Gastrocnemius medialis (tissue), 4 donors: ENCODE measurements around the gene PRKN. TPM values are rescaled to one million over a fixed set of nuclear protein-coding genes. Genes with fewer than 3 reads are reported as not detected.

ENCODE experiments used
- ATAC-seq, 2 donors: fragments of 150-250 bp; one replicate each; pipeline ENCODE4 v1.9.1; 2016
- DNase-seq, 2 donors: peaks; one replicate each; pipeline ENCODE4 v3.0.0-alpha.2; 2019
- H3K27ac ChIP-seq, 4 donors: fragments of 200-600 bp; sonication (generic); 1 replicate in 1 of 4; 2 replicates in 3 of 4; pipeline ENCODE4 v1.5.1; 2016 to 2018; ENCODE audit warnings: mild to moderate bottlenecking in 2 of 4, moderate library complexity in 1 of 4
- H3K27me3 ChIP-seq, 3 donors: fragments of 200-600 bp; sonication (generic) in 2 of 3; 1 replicate in 1 of 3; 2 replicates in 2 of 3; pipeline versions ENCODE4 v1.5.1 to v1.6.0; 2016 to 2019; ENCODE audit warnings: mild to moderate bottlenecking in 1 of 3, moderate library complexity in 1 of 3
- H3K36me3 ChIP-seq, 2 donors: fragments of 200-600 bp; sonication (generic) in 1 of 2; one replicate each; pipeline ENCODE4 v1.5.1; 2017 to 2018
- H3K4me1 ChIP-seq, 2 donors: fragments of 200-600 bp; sonication (generic) in 1 of 2; one replicate each; pipeline ENCODE4 v1.5.1; 2016 to 2017; ENCODE audit warnings: mild to moderate bottlenecking in 2 of 2
- H3K4me3 ChIP-seq, 4 donors: fragments of 200-600 bp; sonication (generic) in 3 of 4; 1 replicate in 1 of 4; 2 replicates in 3 of 4; pipeline ENCODE4 v1.5.1; 2016 to 2019; ENCODE audit warnings: mild to moderate bottlenecking in 2 of 4
- H3K9me3 ChIP-seq, 3 donors: fragments of 200-600 bp; sonication (generic) in 2 of 3; 1 replicate in 1 of 3; 2 replicates in 2 of 3; pipeline ENCODE4 v1.5.1; 2016 to 2019
- POLR2A ChIP-seq, 2 donors: fragments of 450-650 bp; IDR thresholded peaks; one replicate each; pipeline ENCODE4 v1.6.1; 2017; ENCODE audit warnings: antibody characterized with exemption in 2 of 2, mild to moderate bottlenecking in 2 of 2, moderate library complexity in 2 of 2
- in situ Hi-C, 4 donors: fragments of 200-750 bp; cut with MboI; loops; one replicate each; pipeline versions ENCODE4 v1.15.0 to v1.8.0; 2017; ENCODE audit warnings: low sequenced_read_pairs in 4 of 4
- intact Hi-C: fragments of 100-400 bp; cut with DNase I; formaldehyde crosslinking; loops from one replicate; pipeline ENCODE4 v1.15.1; 2023; ENCODE audit warnings: low total_unique reads
- total RNA-seq, 4 donors: library from RNA; depleted of rRNA; stranded (reverse); fragments of >200 nt; gene quantifications; one replicate each; pipeline versions ENCODE4 v1.1.0 to v1.2.3, GENCODE V29; 2016
- TF ChIP-seq, protein P1 (sequence below), 5 experiments: fragments of 450-650 bp in 3 of 5; fragments of 200-600 bp in 2 of 5; sonication (generic) in 2 of 5; IDR thresholded peaks in 4 of 5; conservative IDR thresholded peaks in 1 of 5; 1 replicate in 4 of 5; 2 replicates in 1 of 5; pipeline ENCODE4 v1.5.1; 2016 to 2019; ENCODE audit warnings: antibody characterized with exemption in 5 of 5, mild to moderate bottlenecking in 3 of 5, moderate library complexity in 3 of 5

The PRKN gene
- total RNA-seq, 4 donors from 2014 or later, result 8.4 to 21.6 (median 13.7) TPM

DNA sequence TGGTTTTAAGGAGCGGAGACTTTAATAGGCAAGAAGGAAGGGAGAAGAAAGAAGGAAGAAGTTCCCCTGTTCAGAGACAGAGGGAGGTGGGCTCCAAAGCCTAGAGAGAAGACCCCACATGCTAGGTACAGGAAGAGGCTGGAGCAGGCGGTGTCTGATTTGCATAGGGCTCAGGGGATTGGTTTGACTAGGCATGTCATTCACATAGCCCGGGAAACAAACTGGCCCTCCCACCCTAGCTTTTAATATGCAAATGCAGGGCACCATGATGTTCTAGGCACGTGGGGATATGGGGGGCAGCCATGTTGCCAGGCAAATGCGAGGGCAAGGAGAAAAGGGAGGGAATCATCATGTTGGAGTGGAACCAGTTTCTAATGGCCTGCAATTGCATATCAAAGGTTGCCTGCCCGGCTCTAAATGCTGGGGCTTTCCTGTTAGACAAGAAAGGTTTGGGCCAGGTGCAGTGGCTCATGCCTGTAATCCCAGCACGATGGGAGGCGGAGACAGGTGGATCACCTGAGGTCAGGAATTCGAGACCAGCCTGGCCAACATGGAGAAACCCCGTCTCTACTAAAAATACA lies 1419.4 kb downstream of the PRKN start:
- no peaks in the 10 kb centered on the region for H3K36me3 ChIP-seq
- H3K4me3 ChIP-seq, result no peak overlapping the region
- H3K27ac ChIP-seq, result no peak overlapping the region
- H3K27me3 ChIP-seq, result no peaks in the 10 kb centered on the region
- in situ Hi-C loops (no loop called here), intact Hi-C loops (no loop called here)
- no peaks in the 10 kb centered on the region for H3K9me3 ChIP-seq
- TF ChIP-seq POLR2A (IDR thresholded peaks at IDR 0.05), result no peak
- TF ChIP-seq, protein P1, sequence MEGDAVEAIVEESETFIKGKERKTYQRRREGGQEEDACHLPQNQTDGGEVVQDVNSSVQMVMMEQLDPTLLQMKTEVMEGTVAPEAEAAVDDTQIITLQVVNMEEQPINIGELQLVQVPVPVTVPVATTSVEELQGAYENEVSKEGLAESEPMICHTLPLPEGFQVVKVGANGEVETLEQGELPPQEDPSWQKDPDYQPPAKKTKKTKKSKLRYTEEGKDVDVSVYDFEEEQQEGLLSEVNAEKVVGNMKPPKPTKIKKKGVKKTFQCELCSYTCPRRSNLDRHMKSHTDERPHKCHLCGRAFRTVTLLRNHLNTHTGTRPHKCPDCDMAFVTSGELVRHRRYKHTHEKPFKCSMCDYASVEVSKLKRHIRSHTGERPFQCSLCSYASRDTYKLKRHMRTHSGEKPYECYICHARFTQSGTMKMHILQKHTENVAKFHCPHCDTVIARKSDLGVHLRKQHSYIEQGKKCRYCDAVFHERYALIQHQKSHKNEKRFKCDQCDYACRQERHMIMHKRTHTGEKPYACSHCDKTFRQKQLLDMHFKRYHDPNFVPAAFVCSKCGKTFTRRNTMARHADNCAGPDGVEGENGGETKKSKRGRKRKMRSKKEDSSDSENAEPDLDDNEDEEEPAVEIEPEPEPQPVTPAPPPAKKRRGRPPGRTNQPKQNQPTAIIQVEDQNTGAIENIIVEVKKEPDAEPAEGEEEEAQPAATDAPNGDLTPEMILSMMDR (IDR thresholded peaks at IDR 0.05 in 4 of 5, conservative IDR thresholded peaks at IDR 0.05 in 1 of 5), result no peak
- ATAC-seq, result no peak
- DNase-seq, result no peak
- no peaks in the 10 kb centered on the region for H3K4me1 ChIP-seq

DNA sequence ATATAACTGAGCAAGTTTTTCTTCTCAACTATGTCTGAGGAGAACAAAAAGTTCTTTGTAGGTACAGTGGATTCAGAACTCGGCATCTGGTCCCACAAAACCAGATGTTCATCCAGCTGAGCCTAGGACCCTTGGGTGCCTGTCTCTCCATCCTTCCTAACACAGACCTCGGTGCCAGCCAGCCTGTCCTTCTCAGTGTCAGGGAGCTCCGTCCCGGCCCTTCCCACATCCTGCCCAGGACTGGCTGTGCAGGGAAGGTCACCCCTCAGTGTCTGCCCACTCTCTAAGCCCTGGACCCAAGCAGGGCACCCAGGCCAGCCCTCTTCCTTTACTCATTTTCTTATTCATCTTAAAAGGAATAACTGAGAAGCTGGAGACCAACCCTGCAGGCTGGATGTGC lies 1421.7 kb downstream of the PRKN start:
- Histone ChIP-seq H3K4me1 (no peaks in the 10 kb centered on the region), H3K4me3 (no peak overlapping the region)
- no peak for DNase-seq

DNA sequence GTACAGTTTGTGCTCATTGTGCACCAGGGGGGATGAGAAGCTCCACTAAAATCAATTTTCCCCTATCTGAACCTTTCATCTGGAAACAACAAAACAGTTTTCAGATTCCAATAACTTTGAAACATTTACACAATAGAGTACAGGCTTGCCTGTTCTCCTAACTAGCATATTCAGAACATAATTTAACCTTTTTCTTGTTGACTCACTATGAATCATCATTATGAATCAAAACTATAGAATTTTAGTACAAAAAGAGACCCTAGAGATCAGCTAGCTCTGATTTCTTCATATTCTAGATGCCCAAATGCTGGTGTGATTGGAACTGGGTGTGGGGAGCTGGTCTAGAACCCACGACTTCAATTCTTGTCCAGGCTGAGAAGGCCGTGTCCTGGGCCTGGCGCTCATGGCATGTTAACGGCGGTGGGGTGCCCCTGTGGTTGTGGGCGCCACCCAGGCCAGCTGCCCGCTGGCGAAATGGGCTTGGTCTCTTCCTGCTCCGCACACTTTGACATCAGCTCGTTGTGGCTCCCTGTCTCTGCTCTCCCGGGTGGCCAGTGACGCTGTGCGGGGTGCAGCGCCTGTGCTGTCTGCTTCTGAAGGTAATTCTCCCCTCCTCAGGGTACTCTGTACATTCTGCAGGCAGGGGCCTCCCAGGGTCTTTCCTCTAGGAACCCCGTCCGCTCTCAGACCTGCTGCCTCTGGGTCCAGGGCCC lies 1423.8 kb downstream of the PRKN start:
- in situ Hi-C loops, result no loop called here
- H3K4me1 ChIP-seq, result no peaks in the 10 kb centered on the region
- intact Hi-C loops, result no loop called here
- H3K4me3 ChIP-seq, result no peak overlapping the region
- no peak for DNase-seq
- no peak overlapping the region for H3K27ac ChIP-seq
- no peaks in the 10 kb centered on the region for H3K9me3 ChIP-seq
- H3K36me3 ChIP-seq, result no peaks in the 10 kb centered on the region
- TF ChIP-seq POLR2A (IDR thresholded peaks at IDR 0.05), result no peak
- TF ChIP-seq, protein P1 (IDR thresholded peaks at IDR 0.05 in 4 of 5, conservative IDR thresholded peaks at IDR 0.05 in 1 of 5), result no peak
- ATAC-seq, result no peak
- H3K27me3 ChIP-seq, result no peaks in the 10 kb centered on the region

More for the DNA sequence above, 1421.7 kb downstream of the PRKN start:
- Histone ChIP-seq H3K27me3 (no peaks in the 10 kb centered on the region), H3K36me3 (no peaks in the 10 kb centered on the region), H3K27ac (no peak overlapping the region), H3K9me3 (no peaks in the 10 kb centered on the region)
- intact Hi-C loops, result no loop called here
- TF ChIP-seq, protein P1 (IDR thresholded peaks at IDR 0.05 in 4 of 5, conservative IDR thresholded peaks at IDR 0.05 in 1 of 5), result no peak
- no peak for TF ChIP-seq POLR2A (IDR thresholded peaks at IDR 0.05)
- in situ Hi-C loops, result no loop called here
- ATAC-seq, result no peak

DNA sequence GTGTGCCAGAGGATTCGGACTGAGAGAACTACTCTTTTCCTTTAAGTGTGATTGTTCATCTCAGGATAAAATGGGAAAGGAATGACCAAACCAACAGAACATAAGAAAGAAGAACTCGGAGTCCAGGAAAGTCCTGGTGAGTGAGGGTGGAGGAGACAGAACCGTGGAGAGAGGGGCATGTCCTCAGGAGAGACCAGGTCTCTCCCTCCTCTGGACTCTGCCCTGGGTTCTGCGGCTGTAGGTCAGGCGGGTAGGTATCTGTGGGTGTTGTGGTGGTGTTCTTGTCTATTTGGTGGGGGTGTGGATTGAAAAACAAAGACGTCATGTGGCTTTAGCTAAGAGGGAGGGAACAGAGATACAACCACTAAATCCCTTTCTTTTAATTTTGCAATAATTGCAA lies 1424.6 kb downstream of the PRKN start:
- intact Hi-C loops, result no loop called here
- in situ Hi-C loops, result no loop called here
- H3K27ac ChIP-seq, result no peak overlapping the region
- no peak overlapping the region for H3K4me3 ChIP-seq
- no peaks in the 10 kb centered on the region for H3K36me3 ChIP-seq
- H3K27me3 ChIP-seq, result no peaks in the 10 kb centered on the region
- no peaks in the 10 kb centered on the region for H3K9me3 ChIP-seq
- H3K4me1 ChIP-seq, result no peaks in the 10 kb centered on the region
- DNase-seq (no peak), ATAC-seq (no peak)
- TF ChIP-seq POLR2A (IDR thresholded peaks at IDR 0.05), result no peak

DNA sequence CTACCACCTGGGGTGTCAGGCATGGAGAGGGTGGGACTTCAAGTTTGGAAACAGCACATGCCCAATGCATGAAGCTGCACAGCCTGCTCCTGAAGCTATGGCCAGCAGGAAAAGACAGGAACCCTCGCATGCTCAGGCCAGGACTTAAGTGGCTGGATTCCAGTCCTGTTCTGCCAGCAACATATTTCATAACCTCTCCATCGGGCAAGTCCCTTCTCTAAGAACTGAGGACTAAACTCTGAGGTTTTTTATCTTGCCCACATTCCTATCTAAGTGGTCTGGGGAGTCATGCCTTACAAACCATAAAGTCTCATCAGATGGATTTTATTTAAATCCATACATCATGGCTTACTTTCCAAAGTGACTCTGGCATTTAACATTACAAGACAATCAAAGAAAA lies 1426.2 kb downstream of the PRKN start:
- Histone ChIP-seq H3K36me3 (no peaks in the 10 kb centered on the region), H3K27ac (no peak overlapping the region), H3K27me3 (no peaks in the 10 kb centered on the region), H3K9me3 (no peaks in the 10 kb centered on the region), H3K4me1 (no peaks in the 10 kb centered on the region), H3K4me3 (no peak overlapping the region)
- intact Hi-C loops (no loop called here), in situ Hi-C loops (no loop called here)
- no peak for TF ChIP-seq POLR2A (IDR thresholded peaks at IDR 0.05)
- TF ChIP-seq, protein P1 (IDR thresholded peaks at IDR 0.05 in 4 of 5, conservative IDR thresholded peaks at IDR 0.05 in 1 of 5), result no peak
- DNase-seq (peak in 1 of 2 donors; percentile 13), ATAC-seq (no peak)
